ENCODE data around the gene AFAP1.
"Not testable (repeated sequence)": the region's sequence is repeated elsewhere in the genome, so short reads cannot be mapped to it uniquely, and the experiment has no call there.

The AFAP1 gene

DNA sequence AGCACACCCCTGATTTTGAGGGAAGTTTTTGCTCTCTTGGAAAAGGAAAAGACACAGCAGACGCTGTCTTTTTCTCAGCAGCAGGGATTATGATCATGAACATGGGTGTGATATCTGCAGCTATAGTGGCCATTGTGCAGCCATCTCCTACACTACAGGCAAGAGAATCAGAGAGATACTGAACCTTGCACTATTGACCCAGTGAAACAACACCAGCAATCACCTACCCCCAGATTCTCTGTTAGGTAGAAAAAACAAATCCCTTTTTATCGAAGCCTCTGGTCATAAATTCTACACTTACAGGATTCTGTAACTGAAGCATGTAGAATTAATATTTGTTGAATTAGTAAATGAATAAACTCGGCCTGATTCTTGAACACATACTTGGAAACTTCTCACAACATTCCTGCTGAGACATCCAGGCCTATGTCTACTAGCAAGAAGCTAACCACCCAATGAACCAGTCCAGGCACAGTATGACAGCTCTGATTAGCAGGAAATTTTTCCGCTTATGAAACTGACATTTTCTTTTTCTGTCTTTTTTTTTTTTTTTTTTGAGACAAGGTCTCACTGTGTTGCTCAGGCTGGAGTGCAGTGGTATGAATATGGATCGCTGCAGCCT lies 5.0 kb upstream of the AFAP1 start:
- DNase-seq = no peak

DNA sequence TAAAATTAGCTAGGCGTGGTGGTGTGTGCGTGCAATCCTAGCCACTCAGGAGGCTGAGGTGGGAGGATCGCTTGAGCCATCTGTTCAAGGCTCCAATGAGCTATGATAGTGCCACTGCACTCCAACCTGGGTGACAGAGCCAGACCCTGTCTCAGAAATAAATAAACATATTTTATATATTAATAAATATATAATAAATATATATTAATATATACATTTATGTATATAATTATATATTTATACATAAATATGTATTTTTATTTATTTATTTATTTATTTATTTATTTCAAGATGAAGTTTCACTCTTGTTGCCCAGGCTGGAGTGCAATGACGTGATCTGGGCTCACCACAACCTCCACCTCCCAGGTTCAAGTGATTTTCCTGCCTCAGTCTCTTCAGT lies 4.0 kb upstream of the AFAP1 start:
- not testable (repeated sequence) for DNase-seq

DNA sequence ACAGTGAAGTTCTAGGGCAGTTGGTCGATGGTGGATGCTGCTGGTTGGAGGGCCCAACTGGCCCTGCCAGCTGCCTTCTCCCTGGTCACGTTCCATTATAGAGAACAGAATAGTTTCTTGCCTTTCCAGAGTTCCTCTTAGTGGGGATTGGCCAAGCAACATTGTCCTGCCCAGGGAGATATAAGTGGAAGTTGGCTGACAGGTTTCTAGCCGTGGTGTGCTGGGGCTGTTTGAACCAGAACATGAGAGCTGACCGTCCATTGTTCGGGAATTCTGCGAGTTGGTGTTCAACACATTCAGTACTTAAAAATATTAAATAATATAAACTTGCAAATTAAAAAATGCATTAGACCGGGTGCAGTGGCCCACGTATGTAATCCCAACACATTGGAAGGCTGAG lies 3.5 kb upstream of the AFAP1 start:
- DNase-seq = no peak

DNA sequence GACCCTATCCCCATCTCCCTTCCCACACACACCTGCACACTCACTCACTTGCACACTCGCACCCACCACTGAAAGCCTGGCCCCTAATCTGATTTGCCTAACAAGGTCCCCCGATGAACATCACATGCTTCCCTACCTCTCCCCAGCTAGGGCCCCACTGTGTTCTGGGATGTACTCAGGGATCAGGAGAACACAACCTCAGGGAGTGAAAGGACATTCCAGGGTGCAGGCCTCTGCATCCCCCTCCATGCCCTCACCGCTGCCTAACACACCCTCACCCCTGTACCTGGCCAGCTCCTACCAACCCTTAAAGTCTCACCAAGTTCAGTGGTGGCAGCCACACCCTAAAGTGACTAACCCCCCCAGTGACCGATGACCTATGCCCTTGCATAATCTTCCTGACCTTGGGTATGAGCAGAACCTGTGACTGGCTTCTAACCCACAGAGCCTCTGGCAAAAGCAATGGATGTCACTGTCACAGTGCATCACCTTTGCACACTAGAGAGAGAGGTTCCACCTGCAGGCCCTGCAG lies 2.4 kb upstream of the AFAP1 start:
- no peak for DNase-seq

DNA sequence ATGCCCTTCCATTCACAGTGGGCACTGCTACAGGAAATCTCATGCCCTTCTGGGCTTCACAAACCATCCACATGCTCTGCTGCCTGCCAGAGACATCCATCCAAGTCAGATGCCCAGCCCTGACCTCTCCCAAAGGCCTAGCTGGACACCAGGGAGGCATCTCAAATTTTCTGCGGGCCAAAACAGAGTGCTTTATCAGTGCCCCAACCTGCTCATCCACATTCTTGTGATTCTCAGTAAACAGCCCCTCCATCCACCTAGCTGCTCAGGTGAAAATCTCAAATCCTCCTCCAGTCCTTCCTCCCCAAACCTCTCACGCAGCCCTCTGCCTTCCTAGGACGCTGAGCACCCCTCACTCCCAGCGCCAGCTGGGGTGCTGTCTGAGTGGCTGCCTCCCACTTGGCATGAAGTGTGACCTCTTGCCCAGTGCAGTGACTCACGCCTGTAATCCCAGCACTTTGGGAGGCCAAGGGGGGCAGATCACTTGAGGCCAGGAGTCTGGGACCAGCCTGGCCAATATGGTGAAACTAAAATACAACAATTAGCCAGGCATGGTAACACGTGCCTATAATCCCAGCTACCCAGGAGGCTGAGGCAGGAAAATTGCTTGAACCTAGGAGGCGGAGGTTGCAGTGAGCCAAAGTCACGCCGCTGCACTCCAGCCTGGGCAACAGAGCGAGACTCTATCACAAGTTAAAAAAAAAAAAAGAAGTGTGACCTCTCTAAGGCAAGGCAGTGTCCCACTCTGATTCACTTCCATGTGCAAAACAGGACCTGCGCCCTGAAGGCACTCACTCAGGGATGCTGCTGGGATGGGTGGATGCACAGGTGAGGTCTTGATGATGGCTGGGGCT lies 1.7 kb upstream of the AFAP1 start:
- no peak for DNase-seq

DNA sequence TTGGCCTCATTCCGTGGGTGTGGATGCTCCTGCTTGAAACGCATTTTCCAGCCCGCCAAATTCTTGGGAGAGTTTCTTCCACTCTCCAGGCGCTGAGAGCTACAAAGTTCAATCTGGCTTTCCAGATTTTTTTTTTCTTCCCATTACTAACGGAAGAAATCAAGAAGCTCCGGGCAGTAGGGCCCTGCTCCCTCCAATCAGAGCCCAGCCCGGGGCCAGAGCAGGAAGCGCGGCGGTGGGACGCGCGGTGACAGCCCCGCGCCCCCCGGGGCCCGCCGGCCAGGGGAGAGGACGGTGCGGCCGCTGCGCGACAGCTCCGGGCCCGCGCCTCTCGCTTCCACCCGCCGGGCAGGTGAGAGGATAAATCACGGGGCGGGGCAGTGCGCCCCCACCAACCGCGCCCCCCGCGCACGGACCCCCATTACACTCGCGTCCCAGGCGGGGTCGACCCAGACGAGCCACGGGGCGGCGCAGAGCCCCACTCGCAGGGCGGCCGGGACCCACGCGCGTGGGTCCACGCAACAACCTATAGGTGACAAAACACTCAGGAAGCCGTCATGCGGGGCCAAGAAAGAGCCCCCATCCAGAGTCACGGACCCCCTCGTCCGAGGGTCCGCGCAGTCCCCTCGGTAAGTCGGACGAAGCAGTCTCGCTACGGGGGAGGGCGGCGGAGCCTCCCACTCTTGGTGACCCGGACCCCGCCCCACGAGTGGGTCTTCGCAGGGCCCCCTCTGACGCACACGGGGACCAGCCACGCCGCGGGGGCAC lies 868 bp downstream of the AFAP1 start:
- DNase-seq = no peak

DNA sequence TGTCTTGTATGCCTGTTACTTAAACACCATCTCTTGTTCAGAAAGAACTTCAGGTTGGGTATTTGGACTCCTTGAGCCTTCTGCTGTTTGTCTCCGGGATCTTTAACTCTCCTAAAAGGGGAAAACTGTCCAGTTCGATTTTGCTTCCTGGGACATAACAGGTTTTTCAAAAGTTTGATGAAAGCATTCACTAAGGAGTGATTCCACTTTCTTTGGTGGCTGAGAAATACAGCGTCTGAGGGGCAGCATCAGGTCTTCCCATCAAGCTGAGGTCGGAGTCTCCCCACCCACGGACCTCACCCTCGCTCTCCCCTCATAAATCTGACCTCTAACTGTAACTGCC lies 1.4 kb downstream of the AFAP1 start:
- DNase-seq = no peak

DNA sequence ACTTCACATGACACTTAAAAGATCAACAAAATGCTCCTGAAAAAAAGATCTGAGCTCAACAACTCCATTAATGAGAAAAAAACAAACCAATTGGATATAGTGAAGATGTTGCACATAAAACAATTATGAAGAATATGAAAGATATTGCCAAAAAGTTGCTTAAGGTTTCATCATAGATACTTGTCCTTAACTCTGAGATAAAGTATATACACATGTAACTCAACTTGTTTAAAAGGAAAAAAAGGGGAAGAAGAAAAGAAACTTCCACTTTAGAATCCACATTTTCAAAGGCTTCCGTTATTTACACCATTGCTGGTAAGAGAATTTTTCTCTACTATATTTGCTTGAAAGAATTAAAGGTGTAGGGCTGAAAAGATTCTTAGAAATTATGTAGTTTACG lies 2.7 kb downstream of the AFAP1 start:
- DNase-seq = no peak

DNA sequence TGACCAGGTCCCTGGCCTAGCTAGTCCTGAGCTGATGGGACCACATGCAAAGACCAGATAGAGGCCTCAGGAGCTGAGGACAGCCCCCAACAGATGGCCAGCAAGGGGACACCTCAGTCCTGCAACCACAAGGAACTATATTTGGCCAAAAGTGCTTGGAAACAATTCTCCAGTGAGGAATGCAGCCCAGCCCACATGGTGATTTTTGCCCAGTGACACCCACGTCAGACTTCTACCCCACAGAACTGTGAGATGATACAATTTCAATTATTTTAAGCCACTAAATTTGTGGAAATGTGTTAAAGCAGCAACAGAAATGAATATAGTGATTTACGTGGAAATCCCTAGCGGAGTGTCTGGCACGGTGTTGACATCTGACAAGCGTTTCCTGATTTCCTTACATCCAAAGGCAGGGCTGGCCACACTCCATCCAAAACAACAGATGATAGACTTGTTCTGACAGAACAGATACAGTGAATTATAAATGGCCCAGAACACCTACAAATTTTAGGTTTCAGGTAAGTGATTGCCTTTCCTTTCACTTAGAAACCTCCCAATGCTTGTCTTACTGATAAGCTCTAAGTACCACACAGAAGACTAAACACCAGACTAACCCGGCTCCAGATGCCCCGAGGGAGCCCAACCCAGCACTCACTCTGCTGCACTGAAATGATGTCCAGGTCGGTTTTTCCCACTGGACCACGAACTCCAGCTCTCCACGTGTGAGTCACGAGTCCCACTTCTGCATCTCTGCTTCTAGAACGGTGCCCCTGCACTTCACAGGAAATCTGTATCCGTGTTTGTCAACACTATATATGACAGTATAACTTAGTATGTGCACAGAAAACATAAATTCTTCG lies 5.8 kb downstream of the AFAP1 start:
- no peak for DNase-seq

DNA sequence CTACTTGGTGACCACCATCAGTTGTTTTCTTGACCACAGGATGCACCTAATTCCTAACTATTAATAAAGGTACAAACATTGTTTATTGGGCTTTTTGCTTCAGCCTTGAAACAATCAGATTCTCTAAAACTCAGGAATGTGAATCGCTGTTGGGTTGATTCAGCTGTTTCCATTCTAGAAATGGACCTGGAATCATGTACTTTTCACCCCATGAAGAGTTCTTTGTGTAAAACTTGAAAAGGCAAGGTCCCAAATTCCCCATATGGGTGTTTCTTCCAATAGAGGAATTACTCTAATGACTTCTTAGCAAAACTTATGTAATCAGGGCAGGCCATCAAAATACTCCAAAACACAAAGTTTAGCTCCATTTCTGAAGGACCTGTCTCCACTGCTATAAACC lies 7.4 kb downstream of the AFAP1 start:
- no peak for DNase-seq

DNA sequence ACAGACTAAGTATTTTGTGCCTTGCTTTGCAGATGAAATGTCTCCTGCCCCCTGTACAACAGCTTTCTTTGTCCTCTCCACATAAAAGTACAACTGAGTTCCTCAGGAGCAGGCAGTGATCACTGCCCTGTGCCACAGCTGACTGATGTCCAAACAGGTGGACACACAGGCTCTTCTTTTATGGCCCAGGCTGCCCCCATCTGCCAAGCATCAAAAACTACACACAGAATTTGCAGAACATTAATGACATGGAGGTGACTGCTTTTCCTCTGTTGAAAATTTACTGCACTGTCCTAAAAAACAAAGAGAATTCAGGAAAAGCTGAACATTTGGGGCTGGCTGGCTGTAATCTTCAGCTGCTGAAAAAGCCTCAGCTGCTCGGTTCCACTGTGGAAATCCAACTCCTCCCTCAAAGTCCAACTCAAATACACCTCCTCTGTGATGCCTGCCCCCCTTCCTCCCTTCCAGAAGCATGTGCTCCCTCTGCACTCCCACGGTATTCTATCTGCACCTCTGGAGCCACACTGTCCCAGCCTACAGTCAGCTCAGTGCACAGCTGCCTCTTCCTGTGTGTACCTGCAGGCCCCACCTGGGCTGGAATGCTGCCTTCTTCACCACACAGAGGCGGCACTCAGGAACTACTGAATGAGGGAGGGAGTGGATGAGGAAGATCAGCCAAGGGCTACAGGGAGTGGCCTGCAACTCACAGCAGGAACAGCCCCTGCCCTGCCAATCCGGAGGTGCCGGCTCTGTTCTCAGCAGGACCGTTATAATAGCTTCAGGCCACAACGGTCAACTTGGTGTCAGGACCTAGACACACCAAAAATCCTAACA lies 10.3 kb downstream of the AFAP1 start:
- DNase-seq = no peak

DNA sequence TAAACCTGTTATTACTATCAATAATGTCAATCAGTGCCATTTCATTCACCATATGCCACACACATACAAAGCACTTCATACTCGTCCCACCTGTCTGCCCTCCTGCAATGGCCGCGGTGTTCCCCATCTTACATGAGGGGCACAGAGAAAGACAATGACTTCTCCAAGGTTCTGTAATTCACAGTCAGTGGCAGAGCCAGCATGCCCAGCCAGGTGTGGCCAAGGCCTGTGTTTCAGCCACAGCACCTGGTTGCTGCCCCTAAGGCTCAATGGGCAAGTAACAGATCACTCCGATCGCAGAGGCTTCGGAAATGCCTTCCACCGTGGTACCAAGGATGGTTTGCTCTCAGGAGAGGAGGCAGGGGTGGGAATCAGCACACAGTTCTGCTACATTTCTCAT lies 10.9 kb downstream of the AFAP1 start:
- DNase-seq = no peak

DNA sequence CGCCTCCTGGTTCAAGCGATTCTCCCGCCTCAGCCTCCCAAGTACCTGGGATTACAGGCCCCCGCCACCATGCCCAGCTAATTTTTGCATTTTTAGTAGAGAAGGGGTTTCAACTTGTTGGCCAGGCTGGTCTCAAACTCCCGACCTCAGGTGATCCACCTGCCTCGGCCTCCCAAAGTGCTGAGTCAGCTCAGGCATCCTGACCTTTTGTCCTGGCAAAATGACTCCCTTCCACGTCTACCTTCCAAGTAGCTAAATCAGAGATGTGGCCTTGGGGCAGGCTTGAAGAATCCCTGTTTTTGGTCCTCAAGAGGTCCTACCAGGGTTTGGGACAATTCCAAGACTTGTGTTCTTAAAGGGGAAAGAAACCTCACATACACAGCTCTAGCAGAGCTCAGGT lies 12.8 kb downstream of the AFAP1 start:
- DNase-seq = no peak

DNA sequence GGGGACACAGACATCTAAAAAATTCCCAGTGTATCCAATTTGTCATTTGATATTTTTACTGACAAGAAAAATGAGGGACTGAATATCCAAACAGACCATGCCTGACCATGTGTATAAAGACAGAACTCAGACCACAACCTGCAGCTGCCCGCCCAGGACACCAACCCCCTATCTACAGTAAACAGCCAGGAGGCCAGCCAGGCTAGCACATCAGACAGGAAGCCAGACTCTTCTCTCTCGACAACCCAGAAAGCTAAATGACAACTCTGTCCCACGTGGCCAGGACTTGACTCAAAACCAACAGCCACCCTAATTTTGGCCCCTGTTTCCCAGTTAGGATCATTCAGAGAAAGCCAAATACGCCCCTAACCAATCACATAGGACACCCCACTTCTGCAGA lies 15.1 kb downstream of the AFAP1 start:
- DNase-seq = no peak

DNA sequence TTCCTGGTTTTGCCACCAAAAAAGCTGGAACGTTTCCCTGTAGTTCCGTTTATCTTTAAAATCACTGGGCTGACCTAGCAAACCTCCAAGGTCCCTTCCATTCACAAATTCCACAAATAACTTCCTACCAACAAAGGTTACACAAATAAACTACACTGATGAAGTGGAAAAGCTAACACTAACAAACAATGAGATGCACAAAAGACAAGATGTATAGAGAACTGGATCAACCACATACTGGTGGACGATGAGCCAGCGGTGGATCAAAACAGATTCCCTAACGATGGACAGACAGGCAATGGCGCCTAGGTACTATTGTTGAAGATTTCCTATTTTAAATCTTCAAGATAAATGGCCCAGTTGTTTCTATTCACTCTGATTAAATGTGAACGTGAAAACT lies 15.5 kb downstream of the AFAP1 start:
- DNase-seq = no peak

DNA sequence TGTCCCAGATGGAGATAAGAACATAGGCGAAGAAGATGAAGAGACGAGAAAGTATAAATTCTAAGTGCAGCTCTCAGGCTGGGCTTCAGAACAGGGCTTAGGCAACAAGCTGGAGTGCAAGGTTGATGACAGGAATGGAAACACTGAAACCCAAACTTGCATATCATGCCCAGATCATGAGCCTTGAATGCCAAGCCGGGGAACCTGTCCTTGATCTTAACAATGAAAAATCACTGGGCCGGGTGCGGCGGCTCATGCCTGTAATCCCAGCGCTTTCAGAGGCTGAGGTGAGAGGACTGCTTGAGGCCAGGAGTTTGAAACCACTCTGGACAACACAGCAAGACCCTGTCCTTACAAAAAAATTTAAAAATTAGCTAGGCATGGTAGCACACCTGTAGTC lies 17.2 kb downstream of the AFAP1 start:
- no peak for DNase-seq

DNA sequence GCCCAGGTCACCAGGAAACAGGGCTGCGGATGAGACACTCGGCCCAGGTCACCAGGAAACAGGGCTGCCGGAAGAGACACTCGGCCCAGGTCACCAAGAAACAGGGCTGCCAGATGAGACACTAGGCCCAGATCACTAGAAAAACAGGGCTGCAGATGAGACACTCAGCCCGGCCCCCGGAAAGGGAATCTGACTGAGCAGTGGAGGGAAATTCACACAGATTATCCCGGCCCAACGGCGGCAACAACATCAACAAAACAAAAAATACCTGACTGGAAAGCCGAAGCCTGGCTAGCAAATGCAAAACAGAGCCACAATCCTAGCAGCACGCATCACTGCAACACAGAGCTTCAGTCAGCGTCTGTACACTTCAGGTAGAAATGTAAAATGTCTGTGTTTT lies 20.7 kb downstream of the AFAP1 start:
- no peak for DNase-seq

DNA sequence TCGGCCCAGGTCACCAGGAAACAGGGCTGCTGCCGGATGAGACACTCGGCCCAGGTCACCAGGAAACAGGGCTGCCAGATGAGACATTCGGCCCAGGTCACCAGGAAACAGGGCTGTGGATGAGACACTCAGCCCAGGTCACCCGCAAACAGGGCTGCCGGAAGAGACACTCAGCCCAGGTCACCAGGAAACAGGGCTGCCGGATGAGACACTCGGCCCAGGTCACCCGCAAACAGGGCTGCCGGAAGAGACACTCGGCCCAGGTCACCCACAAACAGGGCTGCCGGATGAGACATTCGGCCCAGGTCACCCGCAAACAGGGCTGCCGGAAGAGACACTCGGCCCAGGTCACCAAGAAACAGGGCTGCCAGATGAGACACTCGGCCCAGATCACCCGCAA lies 21.5 kb downstream of the AFAP1 start:
- not testable (repeated sequence) for DNase-seq

DNA sequence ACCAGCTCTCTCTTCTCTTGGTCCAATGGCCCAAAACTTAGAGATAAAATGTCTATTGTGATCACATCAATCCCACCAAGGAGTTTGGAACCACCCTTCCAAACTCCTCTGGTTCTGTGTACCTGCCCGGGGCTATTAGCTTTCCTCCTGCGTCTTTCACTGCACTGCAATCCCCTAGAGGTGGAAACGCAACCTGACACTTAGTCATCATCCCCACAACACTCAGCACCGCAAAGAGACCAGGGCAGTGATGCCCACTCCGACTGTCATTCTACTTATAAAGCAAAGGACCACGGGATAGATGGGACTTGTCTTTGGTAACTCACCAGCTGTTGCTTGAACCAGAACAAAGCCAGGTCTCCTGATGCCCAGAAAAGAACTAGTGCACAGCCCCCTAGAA lies 22.0 kb downstream of the AFAP1 start:
- DNase-seq = no peak

DNA sequence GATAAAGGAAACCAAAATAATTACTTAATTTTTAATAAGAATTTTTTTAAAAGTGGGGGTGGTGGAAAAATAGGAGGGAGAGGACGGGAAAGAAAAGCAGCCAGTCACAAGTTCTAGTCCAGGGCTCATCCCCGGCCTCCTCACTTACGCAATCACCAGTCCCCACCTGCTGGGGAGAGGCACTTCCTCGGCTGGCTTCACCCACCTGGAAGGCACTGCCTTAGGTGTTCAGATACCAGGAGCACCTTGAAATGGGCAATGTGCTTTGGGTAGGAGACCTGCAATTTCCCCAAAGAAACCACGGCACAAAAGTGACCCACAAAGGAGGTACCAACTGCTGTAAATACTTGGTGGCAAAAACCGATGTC lies 23.8 kb downstream of the AFAP1 start:
- DNase-seq = no peak

DNA sequence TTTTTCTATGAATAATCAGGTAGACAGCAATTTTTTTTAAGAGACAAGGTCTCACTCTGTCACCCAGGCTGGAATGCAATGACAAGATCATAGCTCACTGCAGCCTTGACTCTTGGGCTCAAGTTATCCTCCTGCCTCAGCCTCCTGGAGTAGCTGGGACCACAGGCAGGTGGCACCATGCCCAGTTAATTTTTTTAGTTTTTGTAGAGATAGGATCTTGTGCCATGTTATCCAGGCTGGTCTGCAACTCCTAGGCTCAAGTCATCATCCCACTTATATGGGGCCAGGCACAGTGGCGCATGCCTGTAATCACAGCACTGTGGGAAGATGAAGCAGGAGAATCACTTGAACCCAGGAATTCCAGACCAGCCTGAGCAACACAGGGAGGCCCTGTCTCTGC lies 26.8 kb downstream of the AFAP1 start:
- no peak for DNase-seq
